HG02870 (cell line): ENCODE results near the gene ADSL.

ENCODE experiments used
- ATAC-seq: cut with Tn5 transposase; IDR thresholded peaks from one replicate; pipeline ENCODE4 v1.9.1; 2021; ENCODE audit warnings: mild to moderate bottlenecking, moderate library complexity; ENCODE audit not compliant: unreplicated experiment

The ADSL gene

DNA sequence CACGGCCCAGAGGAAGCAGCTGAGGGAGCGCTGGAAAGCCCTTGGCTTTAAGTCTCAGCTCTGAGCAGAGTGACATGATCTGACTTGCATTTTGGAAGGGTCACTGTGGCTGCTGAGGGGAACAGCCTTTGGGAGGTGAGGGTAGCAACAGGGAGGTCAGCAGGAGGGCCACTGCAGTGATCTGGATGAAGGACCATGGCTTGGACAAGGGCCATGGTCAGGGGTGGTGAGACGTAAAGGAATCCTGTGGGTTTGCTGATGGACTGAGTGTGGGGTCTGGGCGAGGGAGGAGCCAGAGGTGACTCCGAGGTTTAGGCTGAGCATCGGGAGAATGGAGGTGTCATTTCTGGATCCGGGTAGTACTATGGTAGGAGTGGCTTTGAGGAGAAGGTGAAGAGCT is 57.4 kb downstream of the ADSL start:
- no peak for ATAC-seq

DNA sequence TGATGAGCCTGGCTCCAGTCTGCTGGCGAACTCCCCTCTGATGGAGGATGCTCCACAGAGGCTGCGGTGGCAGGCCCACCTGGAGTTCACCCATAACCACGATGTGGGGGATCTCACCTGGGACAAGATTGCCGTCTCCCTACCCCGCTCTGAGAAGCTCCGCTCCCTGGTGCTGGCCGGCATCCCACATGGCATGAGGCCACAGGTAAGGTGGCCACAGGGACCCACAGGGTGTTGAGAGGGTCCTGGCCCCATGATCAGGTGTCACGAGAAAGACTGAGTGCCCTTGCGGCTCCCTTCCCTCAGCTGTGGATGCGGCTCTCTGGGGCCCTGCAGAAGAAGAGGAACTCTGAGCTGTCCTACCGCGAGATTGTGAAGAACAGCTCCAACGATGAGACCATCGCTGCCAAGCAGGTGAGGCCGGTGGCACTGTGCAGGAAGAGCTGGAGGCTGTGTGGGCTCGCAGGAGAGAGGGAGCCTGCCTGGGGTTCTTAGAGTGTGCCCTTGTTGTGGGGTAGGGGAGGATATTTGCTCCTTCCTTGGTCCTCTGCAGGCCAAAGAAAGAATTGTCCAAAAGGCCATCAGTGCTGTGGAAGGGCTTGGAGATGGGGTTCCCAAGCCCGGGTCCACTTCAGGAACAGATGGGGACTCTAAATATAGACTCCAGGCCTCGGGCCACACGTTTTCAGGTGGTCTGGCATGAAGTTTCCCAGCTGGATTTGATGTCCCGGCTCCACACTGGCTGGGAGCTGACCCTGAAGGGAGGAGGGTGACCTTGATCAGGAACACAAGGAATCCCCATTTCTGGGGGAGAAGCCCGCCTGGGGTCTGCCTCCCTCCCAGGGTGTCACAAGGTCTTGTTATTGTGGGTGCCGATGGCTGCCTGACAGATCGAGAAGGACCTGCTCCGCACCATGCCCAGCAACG is 58.2 kb downstream of the ADSL start:
- no peak for ATAC-seq

DNA sequence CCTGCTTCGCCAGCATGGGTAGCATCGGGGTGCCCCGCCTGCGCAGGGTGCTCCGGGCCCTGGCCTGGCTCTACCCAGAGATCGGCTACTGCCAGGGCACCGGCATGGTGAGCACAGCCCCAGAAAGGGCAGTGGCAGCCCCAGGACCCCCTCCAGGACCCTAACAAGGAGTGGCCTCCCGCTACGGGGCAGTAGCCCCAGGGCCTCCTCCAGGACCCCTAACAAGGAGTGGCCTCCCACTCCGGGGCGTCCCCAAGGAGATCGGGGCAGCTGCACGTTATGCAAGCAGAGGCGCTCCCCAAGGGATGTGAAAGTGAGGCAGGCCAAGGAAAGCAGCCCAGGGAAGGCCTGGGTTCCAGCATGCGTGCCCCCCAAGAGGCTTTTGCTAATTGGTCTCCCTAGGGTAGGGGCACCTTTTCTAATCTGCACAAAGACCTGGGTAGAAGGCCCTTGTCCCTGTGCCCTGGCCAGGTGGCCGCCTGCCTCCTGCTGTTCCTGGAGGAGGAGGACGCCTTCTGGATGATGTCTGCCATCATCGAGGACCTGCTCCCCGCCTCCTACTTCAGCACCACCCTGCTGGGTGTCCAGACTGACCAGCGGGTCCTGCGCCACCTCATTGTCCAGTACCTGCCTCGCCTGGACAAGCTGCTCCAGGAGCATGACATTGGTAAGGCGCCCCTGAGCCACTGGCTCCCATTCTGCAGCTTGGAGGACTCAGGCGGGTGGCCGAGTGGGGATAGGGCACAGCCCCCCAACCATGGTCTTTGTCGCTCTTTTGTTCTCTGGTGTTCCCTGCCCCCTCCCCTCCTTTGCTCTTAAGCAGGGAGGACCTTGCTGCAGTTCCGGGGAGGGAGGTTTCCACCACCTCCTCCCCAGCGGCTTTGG is 59.1 kb downstream of the ADSL start:
- no peak for ATAC-seq

- no peak for ATAC-seq
Measured at GRCh38 chr22:40406063-40406890, 60.0 kb downstream of the ADSL start.

- no peak for ATAC-seq
Measured at GRCh38 chr22:40407021-40407761, 60.9 kb downstream of the ADSL start.

DNA sequence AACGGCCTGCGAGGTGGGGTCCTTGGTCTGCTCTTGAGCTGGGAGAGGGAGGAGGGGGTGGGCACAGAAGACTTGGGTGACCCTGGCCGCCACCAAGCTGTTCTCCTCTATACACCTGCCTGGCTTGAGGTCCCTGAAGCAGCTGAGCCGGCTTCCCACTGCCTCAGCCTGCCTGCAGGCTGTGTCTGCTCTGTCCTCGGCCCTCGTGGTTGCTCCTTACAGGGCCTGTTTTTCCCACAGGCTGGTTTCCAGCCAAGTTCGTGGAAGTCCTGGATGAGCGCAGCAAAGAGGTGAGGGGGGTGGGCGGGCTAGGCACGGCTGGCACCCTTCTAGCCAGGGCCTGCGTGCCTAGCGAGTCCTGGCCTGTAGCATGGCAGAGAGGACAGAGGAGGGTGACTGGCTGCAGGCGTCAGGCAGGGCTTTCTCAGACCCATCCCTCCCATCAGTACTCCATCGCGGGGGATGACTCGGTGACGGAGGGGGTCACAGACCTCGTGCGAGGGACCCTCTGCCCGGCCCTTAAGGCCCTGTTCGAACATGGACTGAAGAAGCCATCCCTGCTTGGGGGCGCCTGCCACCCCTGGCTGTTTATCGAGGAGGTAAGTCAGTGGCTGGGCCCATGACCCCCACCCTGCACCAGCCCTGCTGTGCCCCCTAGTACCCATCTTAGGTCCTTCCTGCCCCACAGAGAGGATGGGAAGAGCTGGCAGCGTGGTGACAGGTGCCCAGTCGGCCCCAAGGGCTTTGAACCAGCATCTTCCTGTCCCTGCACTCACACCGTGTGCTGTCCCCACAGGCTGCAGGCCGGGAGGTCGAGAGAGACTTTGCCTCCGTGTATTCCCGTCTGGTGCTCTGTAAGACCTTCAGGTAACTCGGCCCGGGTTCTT is 61.8 kb downstream of the ADSL start:
- no peak for ATAC-seq

GRCh38 chr22:40408718-40409612 is 62.7 kb downstream of the ADSL start:
- ATAC-seq: no peak

DNA sequence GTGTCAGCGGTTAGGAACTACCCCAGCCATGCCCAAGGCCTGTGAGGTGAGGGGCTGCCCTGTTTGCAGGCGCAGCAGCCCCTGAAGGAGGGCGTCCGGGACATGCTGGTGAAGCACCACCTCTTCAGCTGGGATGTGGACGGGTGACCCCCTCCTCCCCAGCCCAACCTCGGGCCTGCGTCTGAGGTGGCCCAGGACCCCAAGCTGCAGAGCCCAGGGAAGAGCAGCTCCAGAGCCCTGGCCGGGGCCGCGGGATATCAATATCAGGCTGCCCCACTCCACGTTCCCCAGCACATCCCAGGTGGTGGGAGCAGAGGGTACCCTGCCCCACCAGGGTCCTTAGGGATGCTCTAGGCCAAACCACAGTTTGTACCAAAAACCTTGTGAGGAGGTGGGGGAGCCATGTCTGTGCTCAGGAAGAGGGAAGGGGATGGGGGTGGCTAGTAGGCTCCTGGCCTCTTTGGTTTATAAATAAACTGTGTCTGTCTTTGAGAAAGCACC is 63.4 kb downstream of the ADSL start:
- ATAC-seq: no peak

- no peak for ATAC-seq
Measured at GRCh38 chr22:40410272-40410671, 64.0 kb downstream of the ADSL start.

DNA sequence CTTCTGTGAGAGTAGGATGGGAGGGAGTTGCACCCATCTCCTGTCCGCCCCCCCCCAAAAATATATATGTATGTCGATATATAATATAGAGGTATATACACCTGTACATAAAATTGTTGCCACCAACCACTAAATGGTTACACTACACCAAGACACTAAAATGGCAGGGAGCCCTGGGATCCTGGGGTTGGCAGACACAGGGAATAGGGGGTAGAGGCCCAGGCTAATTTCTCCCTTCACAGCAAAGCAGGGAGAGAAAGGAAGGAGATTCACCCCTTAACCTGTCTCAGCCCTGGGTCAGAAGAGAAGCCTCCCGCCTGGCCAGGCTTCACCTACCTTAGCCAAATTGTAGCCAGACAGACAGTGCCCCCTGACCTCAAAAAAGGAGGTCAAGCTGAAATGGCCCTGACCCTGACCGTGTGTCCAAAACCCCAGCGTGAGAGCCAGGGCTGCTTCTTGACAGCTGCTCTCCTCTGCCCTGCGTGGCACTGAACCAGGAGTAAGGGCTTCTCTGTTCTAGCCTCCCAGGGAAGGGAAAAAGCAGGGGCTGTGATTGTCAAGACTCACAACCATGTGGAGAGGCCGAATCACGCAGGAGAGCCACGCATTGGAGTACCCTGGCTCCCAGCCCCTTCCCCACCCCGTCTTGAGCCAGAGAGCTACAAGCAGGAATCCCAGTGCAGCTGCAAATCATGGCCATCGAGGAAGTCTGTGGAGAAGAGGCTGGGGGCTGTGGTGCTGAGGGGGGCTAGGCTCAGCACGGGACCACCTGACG is 64.6 kb downstream of the ADSL start:
- ATAC-seq: no peak

GRCh38 chr22:40411506-40411861 is 65.2 kb downstream of the ADSL start:
- no peak for ATAC-seq

DNA sequence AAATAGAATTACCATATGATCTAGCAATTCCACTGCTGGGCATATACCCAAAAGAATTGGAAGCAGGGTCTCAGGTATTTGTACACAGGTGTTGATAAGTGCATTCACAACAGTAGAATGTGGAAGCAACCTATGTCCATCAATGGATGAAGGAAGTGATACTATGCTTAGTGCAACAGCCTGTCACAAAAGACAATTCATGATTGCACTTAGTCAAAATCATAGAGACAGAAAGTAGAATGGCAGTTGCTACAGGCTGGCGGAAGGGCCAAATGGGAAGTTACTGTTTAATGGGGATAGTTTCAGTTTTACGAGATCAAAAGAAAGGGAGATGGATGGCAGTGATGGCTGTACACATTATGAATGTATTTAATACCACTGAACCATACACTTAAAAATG is 66.1 kb downstream of the ADSL start:
- peak; percentile 39 for ATAC-seq

DNA sequence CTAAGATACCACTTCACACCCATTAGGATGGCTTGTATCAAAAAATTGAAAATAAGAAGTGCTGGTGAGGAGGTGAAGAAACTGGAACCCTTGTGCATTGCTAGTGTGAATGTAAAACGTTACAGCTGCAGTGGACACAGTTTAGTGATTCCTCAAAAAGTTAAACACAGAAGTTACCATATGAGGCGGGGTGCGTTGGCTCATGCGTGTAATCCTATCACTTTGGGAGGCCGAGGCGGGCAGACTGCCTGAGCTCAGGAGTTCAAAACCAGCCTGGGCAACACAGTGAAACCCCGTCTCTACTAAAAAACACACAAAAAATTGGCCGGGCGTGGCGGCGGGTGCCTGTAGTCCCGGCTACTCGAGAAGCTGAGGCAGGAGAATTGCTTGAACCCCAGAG is 67.6 kb downstream of the ADSL start:
- ATAC-seq: no peak

- ATAC-seq: no peak
Measured at GRCh38 chr22:40414311-40414710, 68.0 kb downstream of the ADSL start.

DNA sequence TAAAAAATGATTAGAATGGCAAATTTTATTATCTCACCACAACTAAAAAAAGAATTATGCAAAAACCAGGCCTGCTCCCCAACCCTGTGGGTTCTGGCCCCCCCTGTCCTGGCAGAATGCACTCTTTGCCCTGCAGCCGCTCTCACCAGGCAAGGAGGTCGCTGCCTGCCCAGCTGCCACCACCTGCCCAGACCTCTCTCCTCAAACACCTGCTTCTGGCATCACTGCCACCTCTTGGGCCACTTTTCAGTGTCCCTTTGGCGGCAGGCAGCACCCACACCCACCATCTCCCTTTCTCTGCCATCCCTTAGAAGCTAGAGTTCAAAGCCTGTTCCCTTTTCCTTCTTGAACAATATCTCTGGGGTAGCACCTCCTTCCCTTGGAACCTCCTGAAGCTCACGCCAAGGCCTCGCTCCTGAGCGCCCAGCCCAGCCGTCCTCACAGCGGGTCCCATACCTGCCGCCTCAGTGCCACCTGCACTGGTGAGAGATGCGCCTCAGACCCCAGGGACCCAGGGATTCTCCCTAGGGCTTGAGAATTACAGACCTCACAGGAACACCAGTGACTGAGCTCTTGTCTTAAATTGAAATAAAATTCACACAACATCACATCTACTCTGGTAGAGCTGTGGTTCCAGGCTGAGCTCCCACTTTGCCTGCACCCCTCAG is 68.7 kb downstream of the ADSL start:
- no peak for ATAC-seq

DNA sequence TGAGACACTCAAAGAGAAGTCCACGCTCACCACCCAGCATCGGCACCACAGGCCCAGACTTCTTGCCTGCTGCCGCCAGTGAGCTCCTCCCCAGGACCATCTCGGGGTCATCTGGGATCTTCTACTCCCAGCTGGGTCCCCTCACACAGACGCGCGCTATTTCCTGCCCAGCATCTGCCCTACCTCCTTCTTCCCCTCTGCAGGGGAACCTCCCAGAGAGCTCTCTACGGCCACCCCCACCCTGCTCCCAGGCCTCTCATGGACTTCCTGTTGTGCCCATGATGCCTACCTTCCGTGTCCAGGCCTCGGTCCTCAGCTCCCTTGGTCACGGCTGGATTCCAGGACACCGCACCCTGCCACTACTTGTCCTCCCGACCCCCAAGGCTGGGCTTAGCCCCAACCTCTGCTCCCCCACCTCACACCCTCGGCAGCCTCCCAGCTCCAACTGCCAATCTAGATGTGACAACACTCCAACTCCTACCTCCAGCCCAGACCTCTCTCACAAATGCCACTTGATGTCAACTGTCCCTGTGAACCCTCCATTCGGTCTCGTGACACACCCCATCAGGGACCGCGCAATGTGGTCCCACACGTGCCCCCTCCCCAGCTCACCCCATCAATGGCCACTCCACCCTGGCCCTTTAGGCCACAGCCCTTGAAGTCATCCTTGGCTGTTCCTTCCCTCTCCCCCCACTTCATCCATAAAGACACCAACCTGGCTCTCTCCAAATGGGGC is 69.4 kb downstream of the ADSL start:
- no peak for ATAC-seq
